SKM-1 (cell line): ENCODE data around the gene FMNL1.
A peak's percentile ranks its signal among the peaks of the same experiment; 100 is the strongest.

Experiments used
- DNase-seq: peaks from one replicate; lab custom pipeline; 2025; ENCODE audit not compliant: unreplicated experiment; lab: John Stamatoyannopoulos, UW

Gene FMNL1

GRCh38 chr17:45255358-45255757, 33.7 kb downstream of the FMNL1 start:
- no peak for DNase-seq

- DNase-seq = no peak
Observed at GRCh38 chr17:45256114-45256966, 34.7 kb downstream of the FMNL1 start.

- DNase-seq = no peak
Observed at GRCh38 chr17:45257115-45257514, 35.4 kb downstream of the FMNL1 start.

GRCh38 chr17:45258981-45259380, 37.3 kb downstream of the FMNL1 start:
- DNase-seq = peak; percentile 33

- DNase-seq = no peak
Observed at GRCh38 chr17:45260204-45260783, 38.6 kb downstream of the FMNL1 start.

GRCh38 chr17:45261577-45262515, 40.2 kb downstream of the FMNL1 start, which contains the start of gene SPATA32:
TSS of gene SPATA32 (minus strand) at chr17:45262094. CDS start at chr17:45262016, 78 bp downstream.
- DNase-seq = no peak

GRCh38 chr17:45262516-45263476, 41.1 kb downstream of the FMNL1 start:
- no peak for DNase-seq

- no peak for DNase-seq
Observed at GRCh38 chr17:45263477-45263860, 41.8 kb downstream of the FMNL1 start.

- DNase-seq = no peak
Observed at GRCh38 chr17:45264430-45264829, 42.7 kb downstream of the FMNL1 start.

- DNase-seq = no peak
Observed at GRCh38 chr17:45264988-45265387, 43.3 kb downstream of the FMNL1 start.

- no peak for DNase-seq
Observed at GRCh38 chr17:45265821-45266220, 44.1 kb downstream of the FMNL1 start.

- DNase-seq = no peak
Observed at GRCh38 chr17:45266372-45266926, 44.8 kb downstream of the FMNL1 start.

- DNase-seq = no peak
Observed at GRCh38 chr17:45267436-45268055, 45.9 kb downstream of the FMNL1 start.

GRCh38 chr17:45269912-45270311, 48.2 kb downstream of the FMNL1 start:
- no peak for DNase-seq

GRCh38 chr17:45270828-45271418, 49.2 kb downstream of the FMNL1 start:
- DNase-seq = no peak

- DNase-seq = no peak
Observed at GRCh38 chr17:45271603-45272002, 49.9 kb downstream of the FMNL1 start.

GRCh38 chr17:45273551-45273957, 51.9 kb downstream of the FMNL1 start:
- DNase-seq = no peak

- DNase-seq = no peak
Observed at GRCh38 chr17:45274033-45274432, 52.3 kb downstream of the FMNL1 start.

- DNase-seq = no peak
Observed at GRCh38 chr17:45276031-45276430, 54.3 kb downstream of the FMNL1 start.
